ENCODE results near the gene DAB2IP.
A peak's percentile ranks its signal among the peaks of the same experiment; 100 is the strongest.

DAB2IP gene

DNA sequence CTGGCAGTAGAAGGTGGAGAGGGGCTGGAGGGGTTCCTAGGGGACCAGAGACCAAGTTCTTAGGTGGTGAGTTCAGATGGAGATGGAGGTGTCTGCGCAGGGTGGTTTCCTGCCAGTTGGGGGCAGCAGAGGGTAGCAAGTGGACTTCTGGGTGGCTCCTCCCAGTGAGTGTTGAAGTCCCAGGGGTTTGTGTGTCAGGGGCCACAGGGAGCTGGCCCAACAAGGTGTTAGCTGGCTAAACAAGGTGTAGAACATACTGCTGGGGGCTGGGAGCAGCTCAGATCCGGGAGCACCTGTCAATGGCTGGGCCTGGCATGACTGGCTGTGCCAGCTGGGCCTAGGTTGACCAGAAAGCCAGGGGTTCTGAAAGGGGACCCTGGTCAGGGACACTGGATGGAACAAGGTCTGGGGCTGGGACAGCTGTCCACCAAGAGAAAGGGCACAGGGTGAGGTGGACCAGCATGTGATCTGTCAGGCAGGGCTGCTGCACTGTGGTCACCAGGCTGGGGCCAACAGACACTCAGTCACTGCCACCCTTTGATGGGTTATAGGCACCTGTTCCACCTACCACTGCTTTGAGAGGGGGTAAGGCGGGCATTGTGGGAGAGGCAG lies 35.6 kb downstream of the DAB2IP start:
- DNase-seq, result peak; percentile 65 to 66

DNA sequence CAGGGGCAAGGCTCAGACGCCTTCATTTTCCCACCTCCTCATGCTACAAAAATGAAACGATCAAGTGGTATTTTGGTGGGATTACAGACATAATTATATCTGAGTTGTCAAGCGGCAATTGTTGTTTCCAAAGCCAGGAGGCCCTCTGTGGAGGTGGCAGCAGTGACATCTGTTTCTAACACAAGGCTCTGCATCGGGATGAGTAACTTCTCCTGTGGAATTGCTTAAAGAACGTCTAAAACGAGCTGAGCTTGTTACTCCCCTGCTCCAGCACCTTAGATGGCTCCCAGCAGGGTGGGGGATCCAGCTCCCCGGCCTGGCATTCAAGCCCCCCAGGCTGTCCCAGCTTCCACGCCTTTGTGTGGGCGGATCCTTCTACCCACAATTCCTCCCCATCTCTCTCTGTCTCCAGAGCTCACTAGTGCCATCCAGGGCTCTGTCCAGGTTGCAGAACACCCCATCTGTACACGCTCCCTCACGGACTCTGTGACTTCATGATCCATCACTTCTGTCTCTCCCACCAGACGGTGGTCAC lies 36.8 kb downstream of the DAB2IP start:
- no peak for DNase-seq

DNA sequence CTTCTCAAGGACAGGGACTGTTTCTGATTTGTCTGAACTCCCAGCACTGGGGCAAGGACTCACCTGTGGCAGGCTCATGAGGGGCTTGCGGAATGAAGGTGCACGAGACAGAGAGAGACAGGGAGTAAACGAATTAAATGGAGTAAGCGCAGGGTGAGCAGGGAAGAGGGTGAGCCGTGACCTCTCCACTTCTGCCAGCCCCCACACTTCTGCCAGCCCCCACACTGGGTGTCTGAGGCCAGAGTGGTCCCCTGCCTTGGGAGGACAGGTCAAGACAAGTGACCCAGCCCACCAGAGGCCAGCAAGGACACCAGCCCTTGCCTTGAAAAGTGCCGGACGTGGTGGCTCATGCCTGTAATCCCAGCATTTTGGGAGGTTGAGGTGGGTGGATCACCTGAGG lies 37.2 kb downstream of the DAB2IP start:
- no peak for DNase-seq

DNA sequence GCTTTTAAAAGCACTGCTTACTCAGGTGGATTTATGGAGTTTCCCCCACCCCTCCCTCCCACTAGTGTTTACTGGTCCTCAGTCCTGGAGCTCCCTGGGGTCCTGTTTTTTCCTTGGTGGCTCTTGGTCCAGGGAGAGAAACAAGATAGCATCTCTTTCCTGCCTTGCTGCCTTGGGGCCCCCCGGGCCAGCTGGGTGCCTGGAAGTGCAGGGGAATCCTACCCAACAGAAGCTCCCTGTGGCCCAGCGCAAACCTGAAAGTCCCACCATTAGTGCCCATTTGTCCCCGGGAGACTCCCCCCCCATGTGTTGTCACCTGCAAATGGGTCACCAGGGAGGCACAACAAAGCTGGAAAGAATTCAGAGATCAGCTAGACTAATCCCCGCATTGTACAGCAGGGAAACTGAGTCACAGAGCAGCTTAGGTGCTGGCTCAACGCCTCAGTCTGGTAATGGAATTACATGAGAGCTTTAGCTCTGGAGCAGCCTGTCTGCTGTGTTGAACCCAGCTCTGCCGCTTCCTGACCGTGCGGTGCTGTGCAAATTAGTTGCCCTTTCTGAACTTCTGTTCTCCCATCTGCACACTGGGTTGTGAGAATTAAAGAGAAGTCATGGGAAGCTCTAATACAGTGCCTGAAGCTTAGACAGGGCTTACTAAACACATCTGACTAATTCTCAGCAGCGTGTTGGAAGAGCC lies 38.2 kb downstream of the DAB2IP start:
- no peak for DNase-seq

DNA sequence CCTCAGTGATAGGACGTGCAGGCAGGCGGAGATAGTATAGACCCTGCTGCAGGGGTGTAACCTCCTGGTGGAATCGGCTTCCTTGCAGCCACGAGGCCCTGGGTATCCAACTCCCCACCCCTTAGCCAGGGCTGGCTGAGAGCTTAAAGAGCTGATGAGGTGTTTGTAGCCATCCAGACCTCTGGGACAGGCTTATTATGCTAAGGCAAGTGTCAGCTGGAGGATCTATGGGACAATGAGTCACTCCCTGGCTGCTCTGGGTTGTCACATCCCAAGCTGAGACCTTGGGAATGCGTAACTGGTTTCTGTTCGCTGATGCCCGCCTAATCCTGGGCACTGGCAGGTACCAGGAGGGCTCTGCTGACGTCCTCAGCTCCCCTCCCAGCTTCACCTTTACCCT lies 38.9 kb downstream of the DAB2IP start:
- DNase-seq, result no peak

DNA sequence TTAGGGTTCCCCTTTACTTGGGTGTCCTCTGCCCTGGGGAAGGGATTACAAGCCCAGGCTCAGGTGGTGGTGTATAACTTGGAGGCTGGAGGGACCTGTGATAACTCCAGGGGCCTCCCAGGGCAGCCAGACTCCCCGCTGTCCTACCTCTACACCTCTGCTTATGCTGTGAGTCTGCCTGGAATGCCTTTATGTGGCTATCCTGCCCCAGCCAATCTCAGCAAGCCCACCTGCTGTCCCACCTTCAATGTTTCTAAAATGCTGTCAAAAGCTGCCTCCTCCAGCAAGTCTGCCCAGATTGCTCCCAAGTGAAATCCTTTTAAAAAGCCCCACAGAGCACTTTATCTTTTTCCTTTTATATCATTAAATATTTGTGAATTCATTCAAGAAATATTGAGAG lies 39.3 kb downstream of the DAB2IP start:
- DNase-seq, result no peak

DNA sequence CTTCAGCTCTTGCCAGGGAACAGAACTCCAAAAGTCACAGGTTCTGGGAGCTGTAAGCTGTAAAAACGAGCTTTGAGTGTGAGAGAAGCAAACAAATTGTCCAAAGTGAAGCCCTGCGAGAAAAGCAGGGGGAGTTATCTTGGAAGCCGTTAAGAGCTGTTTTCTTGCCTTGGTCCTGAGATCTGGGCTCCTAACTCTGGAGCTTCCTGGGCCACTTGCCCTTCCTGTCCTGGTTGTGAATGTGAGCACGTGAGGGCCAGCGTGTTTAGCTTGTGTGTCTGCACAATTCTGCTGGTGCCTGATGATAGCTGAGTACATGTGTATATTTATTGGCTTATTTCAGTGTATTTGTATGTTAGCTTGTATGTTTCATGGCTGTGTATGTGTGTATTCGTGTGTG lies 40.5 kb downstream of the DAB2IP start:
- DNase-seq, result no peak

DNA sequence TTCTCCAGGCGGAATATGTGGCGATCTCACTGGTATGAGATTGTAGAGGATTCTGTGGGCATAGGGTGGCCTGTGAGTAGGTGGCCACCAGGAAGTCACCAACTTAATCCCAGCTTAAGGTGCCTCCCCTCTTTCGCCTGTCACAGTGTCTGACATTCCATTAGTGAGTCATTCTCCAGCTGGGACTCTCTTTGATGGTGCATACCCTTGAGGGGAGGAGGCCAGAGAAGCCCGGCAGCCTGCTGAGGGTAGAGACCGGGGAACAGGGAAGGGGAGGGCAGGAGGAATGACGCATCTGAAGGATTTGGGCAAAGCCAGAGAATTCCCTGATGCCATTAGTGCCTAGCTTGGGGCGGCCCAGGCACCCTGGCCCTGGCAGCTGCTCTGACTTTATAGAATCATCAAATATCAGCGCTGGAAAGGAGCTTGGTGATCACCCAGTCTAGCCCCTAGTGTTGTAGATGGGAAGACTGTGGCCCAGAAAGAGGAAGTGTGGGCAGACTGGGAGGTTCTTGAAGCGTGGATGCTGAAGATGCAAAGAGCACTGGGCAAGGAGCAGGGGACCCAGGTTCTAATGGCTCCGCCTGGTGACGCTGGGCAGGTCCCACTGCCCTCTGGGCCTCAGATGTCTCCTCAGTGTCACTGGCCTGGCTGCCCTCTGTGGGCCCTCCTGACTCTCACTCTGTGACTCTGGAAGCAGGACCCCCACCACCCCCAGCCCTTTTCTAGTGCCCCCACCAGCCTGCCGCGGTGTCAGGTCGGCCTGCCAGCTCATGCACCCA lies 41.4 kb downstream of the DAB2IP start:
- no peak for DNase-seq

DNA sequence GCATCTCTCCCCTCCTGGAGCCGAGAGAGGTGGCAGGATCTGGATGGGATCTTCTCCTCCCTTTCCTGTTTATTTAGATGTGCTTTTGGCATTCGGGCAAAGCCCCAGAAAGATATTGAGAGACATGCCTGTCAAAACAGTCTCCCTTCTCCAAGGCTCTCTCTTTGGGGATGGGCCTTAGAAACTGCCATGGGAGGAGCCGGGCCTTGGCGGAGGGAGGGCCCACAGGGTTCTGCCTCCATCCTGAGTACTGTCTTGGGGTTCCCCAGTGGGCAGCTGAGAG lies 41.9 kb downstream of the DAB2IP start:
- no peak for DNase-seq

DNA sequence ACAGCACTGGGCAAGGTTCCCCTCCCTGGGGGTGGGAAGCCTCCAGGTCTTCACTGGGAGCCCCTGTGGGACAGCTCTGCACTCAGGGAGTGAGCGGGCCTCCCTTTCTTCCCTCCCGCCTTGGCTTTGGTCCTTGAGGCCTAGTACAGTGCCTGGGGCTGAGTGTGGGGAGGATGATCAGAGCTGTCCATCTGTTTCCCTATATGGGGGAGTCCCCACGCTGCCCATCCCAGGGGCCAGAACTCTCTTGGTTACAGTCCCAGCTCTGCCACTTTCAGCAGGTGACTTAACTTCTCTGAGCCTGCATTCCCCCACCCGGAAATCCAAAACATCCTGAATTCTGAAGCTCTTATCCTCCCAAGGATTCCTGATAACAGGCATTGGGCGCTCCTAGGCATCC lies 42.6 kb downstream of the DAB2IP start:
- DNase-seq, result no peak

DNA sequence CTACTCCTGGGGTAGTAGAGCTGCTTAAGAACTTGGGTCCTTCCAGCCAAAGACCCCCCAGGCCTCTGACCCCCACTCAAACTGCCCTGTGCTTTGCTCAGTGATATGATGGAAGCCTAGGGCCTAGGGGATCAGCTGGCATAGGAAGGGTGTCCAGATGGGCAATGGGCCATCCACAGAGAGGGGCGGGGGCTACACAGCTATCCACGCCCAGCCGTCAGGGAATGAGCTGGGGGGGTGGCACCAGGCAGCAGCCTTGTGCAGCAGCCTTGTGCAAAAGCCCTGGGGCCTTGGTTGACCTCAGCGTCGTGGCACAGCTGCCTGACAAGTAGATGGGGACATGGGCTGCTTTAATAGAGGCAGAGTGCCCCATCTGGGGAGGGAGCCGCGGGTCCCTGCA lies 43.2 kb downstream of the DAB2IP start:
- no peak for DNase-seq

DNA sequence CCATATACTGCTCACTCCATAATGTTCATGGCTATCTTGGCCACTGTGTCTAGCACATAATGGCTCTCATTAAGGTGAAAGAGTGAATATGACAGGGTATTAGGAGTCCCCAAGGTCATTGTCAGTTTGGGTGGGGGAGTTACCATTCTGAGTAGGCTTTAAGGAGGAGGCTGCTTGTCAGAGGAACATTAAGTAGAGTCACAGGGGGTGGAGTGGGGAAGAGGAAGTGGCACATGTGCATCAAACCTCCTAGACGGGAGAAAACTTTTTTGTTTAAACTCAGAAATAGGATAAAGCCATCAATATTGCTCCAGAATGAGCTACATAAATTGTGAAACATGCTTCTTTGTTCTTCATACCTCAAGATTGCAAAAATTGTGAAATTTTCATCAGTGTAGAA lies 45.5 kb downstream of the DAB2IP start:
- no peak for DNase-seq

DNA sequence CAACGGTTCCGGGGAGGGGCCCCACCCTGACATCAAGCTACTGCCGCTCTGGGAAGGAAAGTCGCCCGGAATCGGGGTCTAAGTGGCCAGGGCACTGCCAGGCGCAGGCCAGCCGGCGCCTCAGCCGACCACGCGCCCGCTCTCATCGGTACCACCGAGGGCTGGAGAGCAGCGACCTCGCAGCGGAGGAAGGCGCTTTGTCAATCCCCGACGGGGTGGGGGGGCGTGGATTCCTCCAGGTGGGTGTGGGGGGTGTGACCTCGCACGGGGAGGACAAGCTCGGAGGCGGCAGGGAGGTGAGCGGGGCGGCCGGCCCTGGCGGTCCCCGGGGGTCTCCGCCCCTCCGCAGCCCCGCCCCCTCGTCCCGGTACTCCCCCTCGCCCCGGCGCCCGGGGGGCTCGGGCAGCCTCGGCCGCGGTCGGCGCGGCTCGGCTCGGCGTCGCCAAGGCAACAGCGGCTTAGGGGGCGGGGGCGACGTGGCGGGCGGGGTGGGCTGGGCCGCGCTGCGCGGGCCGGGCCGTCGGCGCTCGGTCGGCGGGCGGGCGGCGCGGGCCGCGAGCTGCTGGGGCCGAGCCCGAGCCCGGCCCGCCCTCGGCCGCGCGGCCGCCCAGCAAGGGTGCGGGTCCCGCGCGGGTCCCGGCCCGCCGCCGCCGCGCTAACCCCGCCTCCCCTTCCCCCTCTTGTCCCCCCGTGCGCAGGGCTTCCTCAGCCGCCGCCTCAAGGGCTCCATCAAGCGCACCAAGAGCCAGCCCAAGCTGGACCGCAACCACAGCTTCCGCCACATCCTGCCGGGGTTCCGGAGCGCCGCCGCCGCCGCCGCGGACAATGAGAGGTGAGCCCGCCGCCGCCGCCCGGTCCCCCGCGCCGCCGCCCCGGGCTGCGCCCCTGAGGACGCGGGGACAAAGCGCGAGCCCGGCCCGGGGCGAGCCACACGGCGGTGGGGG lies 47.5 kb downstream of the DAB2IP start:
- peak in 1 of 2 experiments; percentile 16 for DNase-seq

DNA sequence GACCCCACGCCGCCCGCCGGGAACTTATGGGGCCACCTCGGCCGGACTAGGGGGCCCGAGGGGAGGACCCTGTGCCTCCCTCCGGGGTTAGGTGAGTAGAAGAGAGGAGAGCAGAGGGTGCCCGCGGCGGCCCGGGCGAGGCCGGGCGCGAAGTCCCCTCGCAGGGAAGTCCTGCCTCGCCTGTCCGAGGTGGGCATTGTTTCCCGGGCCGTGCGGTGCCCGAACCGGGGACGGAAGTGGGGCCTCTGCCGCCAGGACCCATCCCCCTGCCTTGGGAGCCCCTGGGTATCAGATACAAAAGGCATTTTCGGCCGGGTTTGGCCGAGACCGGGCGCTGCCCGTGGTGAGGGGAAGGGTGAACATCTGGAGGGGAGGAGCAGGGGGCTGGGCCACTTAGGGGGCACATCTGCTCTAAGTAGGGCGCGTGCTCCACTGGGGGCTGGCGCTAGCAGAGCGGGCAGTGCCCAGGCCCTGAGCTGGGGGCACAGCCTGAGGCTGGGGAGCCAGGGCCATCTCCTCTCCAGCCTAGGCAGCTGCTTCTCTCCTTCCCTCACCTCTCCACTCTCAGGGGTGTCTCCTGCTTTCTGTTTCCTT lies 48.2 kb downstream of the DAB2IP start:
- DNase-seq, result no peak

DNA sequence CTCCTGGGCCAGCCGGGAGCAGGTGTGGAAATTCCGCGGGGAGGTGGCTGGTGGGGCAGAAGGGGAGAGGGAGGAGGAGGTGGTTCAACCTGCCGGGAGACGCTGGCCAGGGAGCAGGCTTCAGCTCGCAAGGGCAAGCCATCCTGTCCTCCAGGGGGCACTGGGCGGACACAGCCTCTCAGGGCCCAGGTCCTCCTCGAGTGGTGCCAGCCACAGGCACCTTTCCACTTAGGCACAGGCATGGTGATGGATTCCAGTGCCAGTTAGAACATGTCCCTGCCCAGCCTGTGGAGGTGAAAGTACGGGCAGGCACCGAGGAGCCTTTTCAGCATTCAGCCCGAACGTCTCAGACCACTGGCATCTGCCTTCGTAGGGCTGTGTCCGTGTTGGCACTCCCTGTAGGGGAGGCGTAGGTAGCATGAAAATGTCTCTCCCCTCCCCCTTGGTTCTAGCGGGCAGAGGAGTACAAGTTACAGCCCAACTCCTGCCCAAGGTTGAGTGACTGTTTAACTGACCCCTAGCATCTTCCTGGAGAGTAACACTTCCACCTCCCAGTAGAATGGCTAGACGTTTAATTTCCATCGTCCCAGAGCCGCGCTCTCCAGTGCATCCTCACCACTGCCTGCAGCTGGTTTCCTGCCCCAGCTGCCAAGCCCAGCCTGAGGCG lies 48.9 kb downstream of the DAB2IP start:
- peak; percentile 36 to 63 for DNase-seq

DNA sequence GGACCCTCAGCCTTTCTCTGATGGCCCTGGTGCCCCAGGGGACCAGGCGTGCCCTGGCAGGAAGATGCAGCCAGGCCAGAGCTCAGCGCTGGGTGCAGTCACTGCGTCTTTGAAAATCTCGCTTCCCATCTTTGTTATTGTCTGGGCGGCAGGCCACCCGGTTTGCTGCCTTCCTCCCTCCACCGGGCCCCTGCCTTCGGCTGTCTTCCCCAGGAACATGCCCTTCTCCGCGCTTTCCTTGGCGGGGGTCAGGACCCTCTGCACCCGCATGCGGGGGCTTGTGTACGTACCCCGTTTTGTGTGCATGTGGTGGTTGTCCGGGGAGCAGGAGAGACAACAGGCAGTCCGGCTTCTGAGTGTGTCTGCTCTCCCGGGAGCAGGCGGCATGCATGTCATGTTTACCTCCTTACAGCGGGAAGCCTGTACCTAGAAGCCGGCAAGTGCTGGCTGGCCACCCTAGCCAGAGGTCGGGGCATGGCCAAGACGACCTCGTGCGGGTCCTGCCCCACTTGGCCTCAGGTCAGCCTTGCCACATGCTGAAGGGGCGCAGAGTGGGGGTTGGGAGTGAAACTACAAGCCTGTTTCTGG lies 49.5 kb downstream of the DAB2IP start:
- DNase-seq, result no peak

DNA sequence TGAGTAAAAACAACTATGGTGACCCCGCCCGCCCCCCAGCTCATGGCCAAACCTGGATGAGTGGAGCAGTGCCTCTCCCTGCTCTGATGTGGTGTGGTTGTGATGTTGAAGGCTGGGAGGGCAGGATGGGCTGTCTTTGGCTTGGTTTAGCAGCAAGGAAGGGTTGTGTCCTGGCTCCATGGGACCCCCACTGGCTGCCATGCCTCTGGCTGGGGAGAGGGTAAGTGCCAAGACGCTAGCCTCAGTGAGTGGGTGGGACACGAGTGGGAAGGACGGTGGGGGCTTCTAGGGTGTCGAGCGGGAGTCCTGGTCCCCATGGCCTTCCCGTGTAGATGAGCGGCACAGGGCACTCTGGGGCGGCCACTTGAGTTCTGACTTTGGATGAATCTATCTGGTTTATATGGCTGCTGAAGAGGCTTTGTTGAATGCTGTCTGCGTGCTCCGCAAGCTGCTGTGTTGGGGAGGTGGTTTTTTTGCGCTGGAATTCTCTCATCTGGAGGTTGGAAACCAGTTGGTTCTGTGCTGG lies 50.4 kb downstream of the DAB2IP start:
- DNase-seq, result no peak

DNA sequence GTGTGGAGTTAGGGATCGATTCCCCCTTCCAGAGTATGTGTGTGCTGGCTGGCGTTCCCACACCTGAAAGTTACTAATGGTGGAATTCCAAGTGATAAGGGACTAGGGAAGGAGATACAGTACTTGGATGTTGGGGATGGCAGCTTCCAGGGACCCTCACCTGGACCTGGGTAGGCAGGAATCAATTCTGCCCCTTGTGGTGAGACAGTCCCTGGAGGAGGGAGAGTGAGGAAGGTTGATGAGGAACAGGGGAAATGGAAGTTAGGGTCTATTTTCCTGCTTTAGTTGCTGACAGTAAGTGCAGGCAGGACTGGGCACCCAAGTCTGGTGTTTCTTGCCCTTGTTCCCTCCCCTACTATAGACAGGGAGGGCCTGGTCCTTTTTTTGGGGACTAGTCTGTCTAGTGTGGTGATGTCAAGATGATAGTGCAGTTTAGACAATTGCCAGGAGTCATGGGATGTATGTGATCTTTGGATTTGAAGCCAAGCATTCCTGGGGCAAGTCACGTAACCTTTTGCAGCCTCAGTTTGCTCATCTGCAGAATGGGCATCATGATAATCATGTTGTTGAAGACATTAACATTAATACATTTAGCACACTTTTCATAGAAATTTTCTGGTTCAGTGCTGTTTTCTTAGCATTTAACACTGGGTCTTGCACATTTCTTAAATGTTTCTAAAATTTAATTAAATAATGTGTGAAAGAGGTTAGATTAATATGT lies 51.7 kb downstream of the DAB2IP start:
- DNase-seq, result no peak

DNA sequence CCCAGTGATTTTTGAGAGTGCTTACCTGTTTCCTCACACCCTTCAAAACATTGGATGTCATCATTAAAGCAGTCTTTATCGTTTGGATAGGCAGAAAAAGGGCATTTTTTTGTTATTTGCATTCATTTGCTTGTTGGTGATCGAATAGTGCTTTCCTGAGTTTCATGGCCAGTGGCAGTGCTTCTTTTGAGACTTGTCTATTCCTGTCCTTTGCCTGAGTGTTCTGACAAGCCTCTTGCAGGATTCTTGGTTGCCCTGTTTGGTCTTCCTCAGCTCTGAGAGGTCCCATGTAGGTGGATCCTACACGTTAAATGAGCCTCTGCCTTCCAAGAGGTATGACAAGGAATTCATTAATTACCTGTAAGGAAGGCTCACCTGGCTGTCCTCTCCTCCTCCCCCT lies 52.8 kb downstream of the DAB2IP start:
- no peak for DNase-seq

DNA sequence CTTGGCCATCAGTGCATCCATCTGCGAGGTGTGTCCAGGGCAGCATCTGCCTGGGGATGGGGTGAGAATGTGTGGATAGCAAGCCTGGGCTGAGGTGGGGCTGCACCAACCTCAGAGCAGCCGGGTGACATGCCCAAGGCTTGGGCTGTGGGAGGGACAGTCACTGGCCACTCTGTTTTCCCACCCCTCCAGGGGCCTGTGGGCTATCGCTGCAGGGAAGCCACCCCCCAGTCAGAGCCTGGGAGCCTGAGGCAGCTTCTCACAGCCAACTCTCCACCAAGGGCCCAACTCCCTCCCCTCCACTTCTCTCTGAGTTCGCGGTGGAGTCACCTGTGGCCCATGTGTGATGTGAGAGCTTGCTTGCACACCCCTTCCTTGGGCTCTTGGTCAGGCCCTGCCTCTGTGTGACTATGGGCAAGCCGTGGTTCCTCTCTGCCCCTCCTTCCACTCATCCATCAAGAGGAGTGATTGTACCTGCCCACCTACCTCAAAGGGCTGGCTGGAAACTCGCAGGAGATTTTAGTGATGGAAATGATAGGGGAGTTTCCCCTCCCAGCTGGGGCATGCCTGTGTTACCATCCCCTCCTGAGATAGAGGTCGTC lies 54.8 kb downstream of the DAB2IP start:
- no peak for DNase-seq

Data from SHP77 (cell line).